Measurements from ENCODE around the gene CIB4.

The CIB4 gene

GRCh38 chr2:26642429-26642828, 1.3 kb upstream of the CIB4 start:
- DNase-seq (ENCODE audit: low read depth, low spot score) = no peak

GRCh38 chr2:26640331-26640745, 828 bp downstream of the CIB4 start:
- DNase-seq (ENCODE audit: low read depth, low spot score) = no peak

GRCh38 chr2:26639685-26640243, 1.4 kb downstream of the CIB4 start:
- no peak for DNase-seq (ENCODE audit: low read depth, low spot score)

GRCh38 chr2:26637811-26638310, 3.3 kb downstream of the CIB4 start:
- no peak for DNase-seq (ENCODE audit: low read depth, low spot score)

- no peak for DNase-seq (ENCODE audit: low read depth, low spot score)
These were observed 4.2 kb downstream of the CIB4 start for GRCh38 chr2:26636935-26637334.

GRCh38 chr2:26635401-26635800, 5.8 kb downstream of the CIB4 start:
- DNase-seq (ENCODE audit: low read depth, low spot score) = no peak

GRCh38 chr2:26634636-26635230, 6.4 kb downstream of the CIB4 start:
- no peak for DNase-seq (ENCODE audit: low read depth, low spot score)

GRCh38 chr2:26633993-26634595, 7.1 kb downstream of the CIB4 start:
- DNase-seq (ENCODE audit: low read depth, low spot score) = no peak

- no peak for DNase-seq (ENCODE audit: low read depth, low spot score)
These were observed 7.7 kb downstream of the CIB4 start for GRCh38 chr2:26633351-26633945.

GRCh38 chr2:26632624-26633185, 8.5 kb downstream of the CIB4 start:
- no peak for DNase-seq (ENCODE audit: low read depth, low spot score)

GRCh38 chr2:26631401-26632170, 9.6 kb downstream of the CIB4 start:
- DNase-seq (ENCODE audit: low read depth, low spot score) = no peak

- peak; percentile 38 for DNase-seq (ENCODE audit: low read depth, low spot score)
These were observed 10.4 kb downstream of the CIB4 start for GRCh38 chr2:26630669-26631360.

- no peak for DNase-seq (ENCODE audit: low read depth, low spot score)
These were observed 10.9 kb downstream of the CIB4 start for GRCh38 chr2:26630235-26630634.

- DNase-seq (ENCODE audit: low read depth, low spot score) = no peak
These were observed 11.4 kb downstream of the CIB4 start for GRCh38 chr2:26629751-26630150.

- DNase-seq (ENCODE audit: low read depth, low spot score) = no peak
These were observed 11.9 kb downstream of the CIB4 start for GRCh38 chr2:26629346-26629630.

- DNase-seq (ENCODE audit: low read depth, low spot score) = no peak
These were observed 12.4 kb downstream of the CIB4 start for GRCh38 chr2:26628561-26629345.

GRCh38 chr2:26627350-26628105, 13.6 kb downstream of the CIB4 start:
- DNase-seq (ENCODE audit: low read depth, low spot score) = no peak

GRCh38 chr2:26626606-26627005, 14.6 kb downstream of the CIB4 start:
- DNase-seq (ENCODE audit: low read depth, low spot score) = no peak

- DNase-seq (ENCODE audit: low read depth, low spot score) = no peak
These were observed 17.3 kb downstream of the CIB4 start for GRCh38 chr2:26623541-26624495.
